H1 (cell line): Measurements from ENCODE around the gene TMEM35B. TPM values are rescaled to one million over a fixed set of nuclear protein-coding genes. Genes with fewer than 3 reads are reported as not detected.

Experiments used
- CTCF ChIA-PET: fragments of 300-600 bp; sonication (Branson Sonifier 250); formaldehyde crosslinking; loops from one replicate; lab custom pipeline; 2021; ENCODE audit not compliant: partially characterized antibody; lab: Charles Lee
- POLR2A ChIA-PET: fragments of 300-600 bp; sonication (Branson Sonifier 250); formaldehyde crosslinking; loops from one replicate; lab custom pipeline; 2021; ENCODE audit warnings: inconsistent platforms; ENCODE audit not compliant: partially characterized antibody; lab: Charles Lee
- DNase-seq, 2 experiments: peaks; one replicate each; pipeline versions ENCODE4 v3.0.0 to v3.0.0-alpha.2; 2010 to 2022; ENCODE audit warnings: low spot score in 2 of 2, low read depth in 1 of 2, mixed read lengths in 1 of 2
- FAIRE-seq: peaks from 2 replicates; lab custom pipeline; 2011; peaks lifted over from hg19 to GRCh38; lab: Jason Lieb, UNC
- H2AFZ ChIP-seq: 2 replicates; pipeline ENCODE4 v1.8.1; 2012; ENCODE audit warnings: low read length, inconsistent platforms
- H2AK5ac ChIP-seq: 2 replicates; pipeline ENCODE4 v1.6.1; 2013; ENCODE audit warnings: low read depth, low read length
- H2BK120ac ChIP-seq: replicated peaks from 2 replicates; pipeline ENCODE3; 2013; ENCODE audit warnings: low read depth, low read length, inconsistent platforms
- H2BK12ac ChIP-seq: 2 replicates; pipeline ENCODE4 v1.6.1; 2013; ENCODE audit warnings: low read depth, low read length
- H2BK15ac ChIP-seq: 2 replicates; pipeline ENCODE4 v1.6.1; 2013; ENCODE audit warnings: low read length
- H2BK20ac ChIP-seq: 2 replicates; pipeline ENCODE4 v1.6.1; 2013; ENCODE audit warnings: low read length
- H2BK5ac ChIP-seq: 2 replicates; pipeline ENCODE4 v1.6.1; 2013; ENCODE audit warnings: low read depth, low read length
- H3K14ac ChIP-seq: 2 replicates; pipeline ENCODE4 v1.6.1; 2013; ENCODE audit warnings: inconsistent platforms; ENCODE audit not compliant: insufficient read length
- H3K18ac ChIP-seq: 2 replicates; pipeline ENCODE4 v1.6.1; 2013; ENCODE audit warnings: low read length; ENCODE audit errors: extremely low read depth
- H3K23ac ChIP-seq: 2 replicates; pipeline ENCODE4 v1.6.1; 2013; ENCODE audit warnings: inconsistent platforms; ENCODE audit not compliant: insufficient read length
- H3K23me2 ChIP-seq: 2 replicates; pipeline ENCODE4 v1.6.1; 2013; ENCODE audit warnings: low read depth, low read length
- H3K27ac ChIP-seq: 2 replicates; pipeline ENCODE4 v1.6.1; 2011; ENCODE audit warnings: low read depth, low read length, inconsistent platforms
- H3K27me3 ChIP-seq, 4 experiments: replicated peaks in 1 of 4; 1 replicate in 1 of 4; 2 replicates in 3 of 4; pipeline versions ENCODE4 v1.6.1 to v1.8.1; 2011 to 2013; ENCODE audit warnings: low read length in 3 of 4, mild to moderate bottlenecking in 3 of 4, inconsistent platforms in 2 of 4, mixed read lengths in 2 of 4, moderate library complexity in 1 of 4; ENCODE audit not compliant: control insufficient read depth in 3 of 4, insufficient read depth in 3 of 4; ENCODE audit errors: extremely low read depth in 1 of 4
- H3K36me3 ChIP-seq, 4 experiments: 2 replicates each; pipeline versions ENCODE4 v1.6.1 to v1.8.1; 2011 to 2013; ENCODE audit warnings: mild to moderate bottlenecking in 4 of 4, low read length in 3 of 4, moderate library complexity in 2 of 4, control low read depth in 1 of 4, inconsistent platforms in 1 of 4; ENCODE audit not compliant: insufficient read depth in 4 of 4, control insufficient read depth in 2 of 4
- H3K4ac ChIP-seq: replicated peaks from 2 replicates; pipeline ENCODE3; 2013; ENCODE audit warnings: low read length, low read depth, mixed read lengths, inconsistent platforms; ENCODE audit not compliant: insufficient read length
- H3K4me1 ChIP-seq, 4 experiments: replicated peaks in 1 of 4; 1 replicate in 1 of 4; 2 replicates in 3 of 4; pipeline versions ENCODE4 v1.6.1 to v1.8.1; 2011 to 2013; ENCODE audit warnings: low read length in 3 of 4, inconsistent platforms in 2 of 4, mixed read lengths in 1 of 4; ENCODE audit not compliant: insufficient read depth in 4 of 4, control insufficient read depth in 3 of 4
- H3K4me2 ChIP-seq, 2 experiments: 2 replicates each; pipeline versions ENCODE4 v1.6.1 to v1.8.1; 2011 to 2013; ENCODE audit warnings: low read depth in 2 of 2, low read length in 2 of 2, control low read depth in 1 of 2, inconsistent platforms in 1 of 2, mild to moderate bottlenecking in 1 of 2; ENCODE audit not compliant: insufficient read depth in 1 of 2
- H3K4me3 ChIP-seq, 4 experiments: fragments of 200-600, 300-600 bp in 1 of 4; sonication (generic), shearing (Covaris generic), sonication (Bioruptor Twin) in 1 of 4; 2 replicates each; pipeline versions ENCODE4 v1.5.1 to v1.8.1; 2011 to 2016; ENCODE audit warnings: low read length in 4 of 4, low read depth in 3 of 4, control low read depth in 2 of 4, inconsistent platforms in 2 of 4, mild to moderate bottlenecking in 2 of 4, mixed read lengths in 1 of 4, moderate library complexity in 1 of 4; ENCODE audit not compliant: insufficient read depth in 2 of 4; ENCODE audit errors: extremely low read depth in 1 of 4
- H3K56ac ChIP-seq: replicated peaks from 2 replicates; pipeline ENCODE3; 2013; ENCODE audit warnings: low read depth, mild to moderate bottlenecking, mixed read lengths, low read length, inconsistent platforms; ENCODE audit not compliant: insufficient read length
- H3K79me1 ChIP-seq: 2 replicates; pipeline ENCODE4 v1.6.1; 2013; ENCODE audit warnings: low read depth, low read length, control low read depth
- H3K79me2 ChIP-seq, 2 experiments: 2 replicates each; pipeline versions ENCODE4 v1.6.1 to v1.8.1; 2012 to 2013; ENCODE audit warnings: low read length in 2 of 2, mild to moderate bottlenecking in 2 of 2, inconsistent platforms in 1 of 2; ENCODE audit not compliant: insufficient read depth in 2 of 2, control insufficient read depth in 1 of 2
- H3K9ac ChIP-seq, 4 experiments: replicated peaks in 1 of 4; 1 replicate in 1 of 4; 2 replicates in 3 of 4; pipeline versions ENCODE4 v1.6.1 to v1.8.1; 2011 to 2013; ENCODE audit warnings: low read depth in 3 of 4, low read length in 3 of 4, control low read depth in 2 of 4, mild to moderate bottlenecking in 2 of 4, moderate library complexity in 2 of 4, inconsistent platforms in 1 of 4; ENCODE audit errors: extremely low read depth in 1 of 4
- H3K9me3 ChIP-seq, 2 experiments: 2 replicates each; pipeline versions ENCODE4 v1.6.1 to v1.8.1; 2012 to 2013; ENCODE audit warnings: mild to moderate bottlenecking in 2 of 2, moderate library complexity in 2 of 2, control low read depth in 1 of 2, inconsistent platforms in 1 of 2, low read depth in 1 of 2, low read length in 1 of 2, mixed read lengths in 1 of 2; ENCODE audit not compliant: insufficient read depth in 2 of 2
- H4K20me1 ChIP-seq, 2 experiments: replicated peaks in 1 of 2; 2 replicates each; pipeline versions ENCODE3 to v1.8.1; 2011 to 2013; ENCODE audit warnings: inconsistent platforms in 2 of 2, low read length in 2 of 2, mild to moderate bottlenecking in 1 of 2; ENCODE audit not compliant: insufficient read depth in 2 of 2, control insufficient read depth in 1 of 2
- H4K5ac ChIP-seq: 2 replicates; pipeline ENCODE4 v1.6.1; 2013; ENCODE audit warnings: low read length, low read depth, mixed read lengths, inconsistent platforms; ENCODE audit not compliant: insufficient read length
- H4K8ac ChIP-seq: 2 replicates; pipeline ENCODE4 v1.8.0; 2013; ENCODE audit warnings: mild to moderate bottlenecking, moderate library complexity, low read length, inconsistent platforms; ENCODE audit not compliant: insufficient read depth; ENCODE audit errors: extremely low read depth
- H4K91ac ChIP-seq: replicated peaks from 2 replicates; pipeline ENCODE3; 2013; ENCODE audit warnings: low read length, mixed read lengths, inconsistent platforms; ENCODE audit not compliant: insufficient read length
- ASH2L ChIP-seq: fragments of 200-600, 300-600 bp; sonication (generic); IDR thresholded peaks from one replicate; pipeline ENCODE4 v1.7.1; 2017; ENCODE audit warnings: low read length
- FOSL1 ChIP-seq: IDR thresholded peaks from 2 replicates; pipeline ENCODE4 v1.6.1; 2011; ENCODE audit warnings: mild to moderate bottlenecking, low read depth, low read length, moderate library complexity; ENCODE audit not compliant: insufficient read depth
- SRF ChIP-seq: IDR thresholded peaks from 2 replicates; pipeline ENCODE4 v1.6.1; 2011; ENCODE audit warnings: mild to moderate bottlenecking, low read depth, low read length, moderate library complexity
- USF2 ChIP-seq: IDR thresholded peaks from 2 replicates; pipeline ENCODE4 v1.6.1; 2011; ENCODE audit warnings: low read length, improper control_type of control experiment
- polyA plus RNA-seq, 7 experiments: library from polyadenylated mRNA; depleted of rRNA in 3 of 7; stranded (reverse) in 5 of 7; unstranded in 2 of 7; fragments of >200 nt in 5 of 7; fragments of 200-250 nt in 2 of 7; gene quantifications; 1 replicate in 5 of 7; 2 replicates in 1 of 7; 4 replicates in 1 of 7; pipeline versions ENCODE4 v1.2.1 to v1.2.3, GENCODE V29; 2011 to 2013; ENCODE audit warnings: missing spikeins in 2 of 7, mixed read lengths in 2 of 7
- total RNA-seq: library from RNA; stranded (reverse); fragmentation: NEBNext Ultra II Directional; extraction: Animal tissue kit (Norgen Biotek cat#: 25700); gene quantifications from 2 replicates; pipeline ENCODE4 v1.2.1, GENCODE V29; 2021
- TF ChIP-seq, protein P1 (sequence below): IDR thresholded peaks from 2 replicates; pipeline ENCODE4 v1.6.1; 2012; ENCODE audit warnings: low read length, inconsistent platforms
- TF ChIP-seq, protein P2 (sequence below): IDR thresholded peaks from 2 replicates; pipeline ENCODE4 v1.6.1; 2011; ENCODE audit warnings: low read depth, mild to moderate bottlenecking, low read length; ENCODE audit not compliant: insufficient read depth
- TF ChIP-seq, protein P3 (sequence below), 3 experiments: IDR thresholded peaks; 1 replicate in 2 of 3; 2 replicates in 1 of 3; pipeline versions ENCODE4 v1.5.1 to v1.6.1; 2011; ENCODE audit warnings: low read length in 3 of 3, mild to moderate bottlenecking in 3 of 3, inconsistent platforms in 2 of 3, low read depth in 1 of 3, moderate library complexity in 1 of 3; ENCODE audit not compliant: insufficient read depth in 1 of 3; ENCODE audit errors: control extremely low read depth in 1 of 3
- TF ChIP-seq, protein P4 (sequence below): IDR thresholded peaks from 2 replicates; pipeline ENCODE4 v1.6.1; 2012; ENCODE audit warnings: inconsistent platforms

TMEM35B gene
- total and polyA plus RNA-seq, 2 of the 8 experiments (the other 6 are each of a cell fraction or from before 2014, with no cell fraction given) = 10.2 to 31.1 TPM

DNA sequence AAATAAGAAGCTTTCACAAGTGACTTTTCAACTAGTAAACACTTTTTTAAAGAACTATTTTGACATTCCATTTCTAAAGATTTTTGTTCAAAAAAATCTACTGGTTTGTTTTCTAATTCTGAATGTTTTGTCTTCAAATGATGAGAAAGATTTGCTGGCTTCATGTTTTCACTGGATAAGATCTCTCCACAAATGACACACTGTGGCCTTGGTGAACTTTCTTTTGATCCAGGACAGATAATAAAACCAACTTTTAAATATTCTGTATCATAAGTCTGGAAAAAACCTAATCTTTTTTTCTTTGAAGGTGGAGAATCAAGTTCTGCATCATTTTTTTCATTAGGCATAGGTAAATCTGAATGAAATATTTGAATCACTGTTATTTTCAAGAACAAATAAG lies 3.4 kb upstream of the TMEM35B start:
- H2BK12ac ChIP-seq = no peak overlapping the region
- CTCF ChIA-PET = no interaction called here
- TF ChIP-seq, protein P1, sequence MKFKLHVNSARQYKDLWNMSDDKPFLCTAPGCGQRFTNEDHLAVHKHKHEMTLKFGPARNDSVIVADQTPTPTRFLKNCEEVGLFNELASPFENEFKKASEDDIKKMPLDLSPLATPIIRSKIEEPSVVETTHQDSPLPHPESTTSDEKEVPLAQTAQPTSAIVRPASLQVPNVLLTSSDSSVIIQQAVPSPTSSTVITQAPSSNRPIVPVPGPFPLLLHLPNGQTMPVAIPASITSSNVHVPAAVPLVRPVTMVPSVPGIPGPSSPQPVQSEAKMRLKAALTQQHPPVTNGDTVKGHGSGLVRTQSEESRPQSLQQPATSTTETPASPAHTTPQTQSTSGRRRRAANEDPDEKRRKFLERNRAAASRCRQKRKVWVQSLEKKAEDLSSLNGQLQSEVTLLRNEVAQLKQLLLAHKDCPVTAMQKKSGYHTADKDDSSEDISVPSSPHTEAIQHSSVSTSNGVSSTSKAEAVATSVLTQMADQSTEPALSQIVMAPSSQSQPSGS = no peak
- TF ChIP-seq, protein P2, sequence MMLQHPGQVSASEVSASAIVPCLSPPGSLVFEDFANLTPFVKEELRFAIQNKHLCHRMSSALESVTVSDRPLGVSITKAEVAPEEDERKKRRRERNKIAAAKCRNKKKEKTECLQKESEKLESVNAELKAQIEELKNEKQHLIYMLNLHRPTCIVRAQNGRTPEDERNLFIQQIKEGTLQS = no peak
- no peak for TF ChIP-seq ASH2L
- TF ChIP-seq SRF = no peak
- TF ChIP-seq, protein P3, sequence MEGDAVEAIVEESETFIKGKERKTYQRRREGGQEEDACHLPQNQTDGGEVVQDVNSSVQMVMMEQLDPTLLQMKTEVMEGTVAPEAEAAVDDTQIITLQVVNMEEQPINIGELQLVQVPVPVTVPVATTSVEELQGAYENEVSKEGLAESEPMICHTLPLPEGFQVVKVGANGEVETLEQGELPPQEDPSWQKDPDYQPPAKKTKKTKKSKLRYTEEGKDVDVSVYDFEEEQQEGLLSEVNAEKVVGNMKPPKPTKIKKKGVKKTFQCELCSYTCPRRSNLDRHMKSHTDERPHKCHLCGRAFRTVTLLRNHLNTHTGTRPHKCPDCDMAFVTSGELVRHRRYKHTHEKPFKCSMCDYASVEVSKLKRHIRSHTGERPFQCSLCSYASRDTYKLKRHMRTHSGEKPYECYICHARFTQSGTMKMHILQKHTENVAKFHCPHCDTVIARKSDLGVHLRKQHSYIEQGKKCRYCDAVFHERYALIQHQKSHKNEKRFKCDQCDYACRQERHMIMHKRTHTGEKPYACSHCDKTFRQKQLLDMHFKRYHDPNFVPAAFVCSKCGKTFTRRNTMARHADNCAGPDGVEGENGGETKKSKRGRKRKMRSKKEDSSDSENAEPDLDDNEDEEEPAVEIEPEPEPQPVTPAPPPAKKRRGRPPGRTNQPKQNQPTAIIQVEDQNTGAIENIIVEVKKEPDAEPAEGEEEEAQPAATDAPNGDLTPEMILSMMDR (IDR thresholded peaks at IDR 0.05; ENCODE audit: control extremely low read depth in 1 of 3, insufficient read depth in 1 of 3, low read depth in 1 of 3, low read length in 3 of 3) = no peak
- TF ChIP-seq, protein P4, sequence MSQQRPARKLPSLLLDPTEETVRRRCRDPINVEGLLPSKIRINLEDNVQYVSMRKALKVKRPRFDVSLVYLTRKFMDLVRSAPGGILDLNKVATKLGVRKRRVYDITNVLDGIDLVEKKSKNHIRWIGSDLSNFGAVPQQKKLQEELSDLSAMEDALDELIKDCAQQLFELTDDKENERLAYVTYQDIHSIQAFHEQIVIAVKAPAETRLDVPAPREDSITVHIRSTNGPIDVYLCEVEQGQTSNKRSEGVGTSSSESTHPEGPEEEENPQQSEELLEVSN = no peak
- no peak for TF ChIP-seq USF2
- TF ChIP-seq FOSL1 = no peak

More for the DNA sequence above, 3.4 kb upstream of the TMEM35B start:
- Histone ChIP-seq H3K27me3 (no peaks in the 10 kb centered on the region; a peak in 1 of 7 replicates), H3K23me2 (peaks cover 2% of the 10 kb centered on the region; the same call in 1 of the 2 replicates), H3K9me3 (no peaks in the 10 kb centered on the region), H3K14ac (no peak overlapping the region), H3K36me3 (no peaks in the 10 kb centered on the region; a peak in 2 of 8 replicates), H2AK5ac (no peak overlapping the region), H2BK5ac (no peak overlapping the region), H3K23ac (no peak overlapping the region), H4K20me1 (no peaks in the 10 kb centered on the region), H3K56ac (no peak overlapping the region), H3K4ac (no peak overlapping the region), H4K8ac (no peak overlapping the region), H4K5ac (no peak overlapping the region), H3K79me1 (no peaks in the 10 kb centered on the region), H3K79me2 (no peaks in the 10 kb centered on the region), H3K4me1 (peaks cover 0 to 9% (median 2%) of the 10 kb centered on the region in 4 experiments; a peak in 3 of 7 replicates), H3K18ac (no peak overlapping the region), H2BK15ac (no peak overlapping the region), H2AFZ (no peak overlapping the region), H4K91ac (no peak overlapping the region), H3K27ac (no peak overlapping the region), H3K4me2 (no peak overlapping the region), H3K4me3 (no peak overlapping the region), H2BK20ac (no peak overlapping the region), H2BK120ac (no peak overlapping the region), H3K9ac (no peak overlapping the region)
- FAIRE-seq (no peak), DNase-seq (no peak)
- POLR2A ChIA-PET = no interaction called here
